GM12878 (cell line): ENCODE measurements around the gene ZC3H15. TPM values are rescaled to one million over a fixed set of nuclear protein-coding genes. Genes with fewer than 3 reads are reported as not detected.

ENCODE experiments used
- ATF7 ChIP-seq: fragments of 450-650 bp; IDR thresholded peaks from 2 replicates; pipeline ENCODE4 v1.6.1; 2016; ENCODE audit warnings: low read depth, mild to moderate bottlenecking
- EED ChIP-seq: sonication (generic); IDR thresholded peaks from 2 replicates; pipeline ENCODE4 v1.6.1; 2016; ENCODE audit warnings: antibody characterized with exemption, low read depth
- ESRRA ChIP-seq: IDR thresholded peaks from 2 replicates; pipeline ENCODE4 v1.6.1; 2012; ENCODE audit warnings: mild to moderate bottlenecking, low read length, improper control_type of control experiment
- GABPA ChIP-seq: IDR thresholded peaks from 2 replicates; pipeline ENCODE4 v1.6.1; 2014; ENCODE audit warnings: antibody characterized with exemption, low read depth, mild to moderate bottlenecking, inconsistent platforms
- HDGF ChIP-seq: fragments of 450-650 bp; IDR thresholded peaks from 2 replicates; pipeline ENCODE4 v1.6.1; 2016; ENCODE audit warnings: antibody characterized with exemption
- IRF4 ChIP-seq: IDR thresholded peaks from 2 replicates; pipeline ENCODE4 v1.6.1; 2011; ENCODE audit warnings: low read depth, low read length
- KLF5 ChIP-seq: fragments of 450-650 bp; IDR thresholded peaks from 2 replicates; pipeline ENCODE4 v1.6.1; 2014; ENCODE audit warnings: mild to moderate bottlenecking; ENCODE audit not compliant: partially characterized antibody
- MEF2A ChIP-seq: IDR thresholded peaks from 2 replicates; pipeline ENCODE4 v1.6.1; 2011; ENCODE audit warnings: low read depth, mild to moderate bottlenecking, low read length, moderate library complexity; ENCODE audit not compliant: insufficient read depth
- MYB ChIP-seq: fragments of 150-350 bp; IDR thresholded peaks from 2 replicates; pipeline ENCODE4 v1.6.1; 2014; ENCODE audit warnings: mild to moderate bottlenecking, low read depth, low read length, borderline replicate concordance
- NBN ChIP-seq: fragments of 450-650 bp; IDR thresholded peaks from 2 replicates; pipeline ENCODE4 v1.6.1; 2016
- NRF1 ChIP-seq: conservative IDR thresholded peaks from 2 replicates; pipeline ENCODE4 v1.6.1; 2011; ENCODE audit warnings: mild to moderate bottlenecking, low read depth, low read length, improper control_type of control experiment
- PML ChIP-seq: IDR thresholded peaks from 2 replicates; pipeline ENCODE4 v1.6.1; 2012; ENCODE audit warnings: low read length, inconsistent platforms
- RBBP5 ChIP-seq: fragments of 200-600 bp; sonication (generic); conservative IDR thresholded peaks from 2 replicates; pipeline ENCODE4 v1.6.1; 2016
- SIX5 ChIP-seq: IDR thresholded peaks from 2 replicates; pipeline ENCODE4 v1.6.1; 2011; ENCODE audit warnings: mild to moderate bottlenecking, low read depth, low read length, moderate library complexity; ENCODE audit not compliant: severe bottlenecking
- SREBF1 ChIP-seq: IDR thresholded peaks from 2 replicates; pipeline ENCODE4 v1.6.1; 2012; ENCODE audit warnings: mild to moderate bottlenecking, low read length
- STAT1 ChIP-seq: fragments of 450-650 bp; conservative IDR thresholded peaks from 2 replicates; pipeline ENCODE4 v1.6.1; 2014; ENCODE audit warnings: antibody characterized with exemption, mild to moderate bottlenecking
- ZZZ3 ChIP-seq: IDR thresholded peaks from 2 replicates; pipeline ENCODE4 v1.6.1; 2011; ENCODE audit warnings: low read depth; ENCODE audit not compliant: control insufficient read depth, insufficient read length
- polyA plus RNA-seq, 11 experiments: library from polyadenylated mRNA; depleted of rRNA in 4 of 11; unstranded in 6 of 11; stranded (reverse) in 5 of 11; fragments of >200 nt; fragmentation: Nextera tagmentation in 4 of 11; fragmentation: Illumina TruSeq in 1 of 11; extraction: Ambion mirVana in 4 of 11; extraction: Trizol in 1 of 11; gene quantifications; 1 replicate in 1 of 11; 2 replicates in 10 of 11; pipeline versions ENCODE4 v1.2.1 to v1.2.3, GENCODE V29; 2011 to 2016; ENCODE audit warnings: inconsistent platforms in 2 of 11, missing spikeins in 2 of 11, low read depth in 1 of 11
- total RNA-seq, 4 experiments: library from RNA; depleted of rRNA in 3 of 4; stranded (reverse); fragments of >200 nt in 3 of 4; fragmentation: Illumina TruSeq in 1 of 4; extraction: Trizol in 1 of 4; gene quantifications; 2 replicates each; pipeline versions ENCODE4 v1.2.1 to v1.2.3, GENCODE V29; 2013 to 2021
- TF ChIP-seq, protein P1 (sequence below): IDR thresholded peaks from 2 replicates; pipeline ENCODE4 v1.6.1; 2012; ENCODE audit warnings: low read depth, low read length, improper control_type of control experiment
- TF ChIP-seq, protein P2 (sequence below): fragments of 450-650 bp; conservative IDR thresholded peaks from 2 replicates; pipeline ENCODE4 v1.6.1; 2017; ENCODE audit warnings: mild to moderate bottlenecking, moderate library complexity
- TF ChIP-seq, protein P3 (sequence below): fragments of 450-650 bp; IDR thresholded peaks from 2 replicates; pipeline ENCODE4 v1.6.1; 2017; ENCODE audit warnings: mild to moderate bottlenecking
- TF ChIP-seq, protein P4 (sequence below): fragments of 450-650 bp; IDR thresholded peaks from 2 replicates; pipeline ENCODE4 v1.6.1; 2017; ENCODE audit warnings: mild to moderate bottlenecking, low read depth, inconsistent platforms; ENCODE audit not compliant: poor library complexity, severe bottlenecking
- TF ChIP-seq, protein P5 (sequence below): fragments of 450-650 bp; IDR thresholded peaks from 2 replicates; pipeline ENCODE4 v1.6.1; 2017; ENCODE audit warnings: low read depth, mild to moderate bottlenecking, moderate library complexity

Gene ZC3H15
- total and polyA plus RNA-seq, 10 of the 15 experiments (the other 5 are each of a cell fraction or from before 2014, with no cell fraction given): 51.5 to 152 (median 123) TPM

DNA sequence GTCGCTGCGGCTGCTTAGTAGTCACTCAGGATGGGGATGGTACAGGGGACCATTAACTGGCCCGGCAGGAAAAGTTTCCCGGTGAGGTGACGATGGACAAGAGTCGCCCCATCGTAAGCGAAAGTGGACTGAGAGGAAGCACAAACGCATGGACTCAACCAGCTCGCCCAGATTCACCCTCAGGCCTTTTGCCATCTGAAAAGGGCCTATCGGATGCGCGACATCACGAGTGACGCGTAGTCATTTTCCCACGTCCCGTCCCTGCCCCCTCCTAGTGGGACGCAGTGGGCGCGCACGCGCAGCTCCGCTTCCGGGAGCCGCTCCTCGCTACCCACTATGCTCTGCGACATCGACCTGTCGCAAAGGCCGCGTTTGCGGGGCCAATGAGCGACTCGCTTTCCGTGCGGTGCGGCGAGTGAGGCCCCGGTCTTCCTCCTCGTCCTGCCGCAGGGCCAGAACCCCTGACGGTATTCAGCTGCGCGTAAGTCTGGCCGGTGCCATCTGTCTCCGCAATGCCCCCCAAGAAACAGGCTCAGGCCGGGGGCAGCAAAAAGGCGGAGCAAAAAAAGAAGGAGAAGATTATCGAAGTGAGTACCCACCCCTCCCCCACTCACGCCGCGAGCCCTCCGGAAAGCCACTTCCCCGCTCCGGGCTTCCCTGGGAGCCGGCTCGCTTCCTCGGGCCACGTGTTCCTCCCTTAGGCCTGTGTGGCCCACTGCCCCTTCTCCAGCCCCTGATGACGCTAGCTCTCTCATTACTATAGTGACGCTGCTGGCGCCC lies at the start of gene ZC3H15 (continued):
- no peak for TF ChIP-seq STAT1
- TF ChIP-seq, protein P1, sequence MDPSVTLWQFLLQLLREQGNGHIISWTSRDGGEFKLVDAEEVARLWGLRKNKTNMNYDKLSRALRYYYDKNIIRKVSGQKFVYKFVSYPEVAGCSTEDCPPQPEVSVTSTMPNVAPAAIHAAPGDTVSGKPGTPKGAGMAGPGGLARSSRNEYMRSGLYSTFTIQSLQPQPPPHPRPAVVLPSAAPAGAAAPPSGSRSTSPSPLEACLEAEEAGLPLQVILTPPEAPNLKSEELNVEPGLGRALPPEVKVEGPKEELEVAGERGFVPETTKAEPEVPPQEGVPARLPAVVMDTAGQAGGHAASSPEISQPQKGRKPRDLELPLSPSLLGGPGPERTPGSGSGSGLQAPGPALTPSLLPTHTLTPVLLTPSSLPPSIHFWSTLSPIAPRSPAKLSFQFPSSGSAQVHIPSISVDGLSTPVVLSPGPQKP: peak; percentile 67
- no peak for TF ChIP-seq RBBP5
- peak; percentile 29 for TF ChIP-seq EED
- TF ChIP-seq SIX5: peak; percentile 47
- TF ChIP-seq MYB: no peak
- no peak for TF ChIP-seq MEF2A
- TF ChIP-seq GABPA: no peak
- TF ChIP-seq, protein P2, sequence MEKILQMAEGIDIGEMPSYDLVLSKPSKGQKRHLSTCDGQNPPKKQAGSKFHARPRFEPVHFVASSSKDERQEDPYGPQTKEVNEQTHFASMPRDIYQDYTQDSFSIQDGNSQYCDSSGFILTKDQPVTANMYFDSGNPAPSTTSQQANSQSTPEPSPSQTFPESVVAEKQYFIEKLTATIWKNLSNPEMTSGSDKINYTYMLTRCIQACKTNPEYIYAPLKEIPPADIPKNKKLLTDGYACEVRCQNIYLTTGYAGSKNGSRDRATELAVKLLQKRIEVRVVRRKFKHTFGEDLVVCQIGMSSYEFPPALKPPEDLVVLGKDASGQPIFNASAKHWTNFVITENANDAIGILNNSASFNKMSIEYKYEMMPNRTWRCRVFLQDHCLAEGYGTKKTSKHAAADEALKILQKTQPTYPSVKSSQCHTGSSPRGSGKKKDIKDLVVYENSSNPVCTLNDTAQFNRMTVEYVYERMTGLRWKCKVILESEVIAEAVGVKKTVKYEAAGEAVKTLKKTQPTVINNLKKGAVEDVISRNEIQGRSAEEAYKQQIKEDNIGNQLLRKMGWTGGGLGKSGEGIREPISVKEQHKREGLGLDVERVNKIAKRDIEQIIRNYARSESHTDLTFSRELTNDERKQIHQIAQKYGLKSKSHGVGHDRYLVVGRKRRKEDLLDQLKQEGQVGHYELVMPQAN: no peak; the same call in none of the 2 replicates
- TF ChIP-seq KLF5: peak; percentile 69
- TF ChIP-seq ESRRA: no peak
- peak; percentile 76; the same call in 1 of the 2 replicates for TF ChIP-seq IRF4
- peak; percentile 94; the same call in 1 of the 2 replicates for TF ChIP-seq HDGF
- peak; percentile 96 for TF ChIP-seq PML
- TF ChIP-seq NRF1: peak; percentile 91
- no peak; the same call in 1 of the 2 replicates for TF ChIP-seq ATF7
- TF ChIP-seq, protein P3, sequence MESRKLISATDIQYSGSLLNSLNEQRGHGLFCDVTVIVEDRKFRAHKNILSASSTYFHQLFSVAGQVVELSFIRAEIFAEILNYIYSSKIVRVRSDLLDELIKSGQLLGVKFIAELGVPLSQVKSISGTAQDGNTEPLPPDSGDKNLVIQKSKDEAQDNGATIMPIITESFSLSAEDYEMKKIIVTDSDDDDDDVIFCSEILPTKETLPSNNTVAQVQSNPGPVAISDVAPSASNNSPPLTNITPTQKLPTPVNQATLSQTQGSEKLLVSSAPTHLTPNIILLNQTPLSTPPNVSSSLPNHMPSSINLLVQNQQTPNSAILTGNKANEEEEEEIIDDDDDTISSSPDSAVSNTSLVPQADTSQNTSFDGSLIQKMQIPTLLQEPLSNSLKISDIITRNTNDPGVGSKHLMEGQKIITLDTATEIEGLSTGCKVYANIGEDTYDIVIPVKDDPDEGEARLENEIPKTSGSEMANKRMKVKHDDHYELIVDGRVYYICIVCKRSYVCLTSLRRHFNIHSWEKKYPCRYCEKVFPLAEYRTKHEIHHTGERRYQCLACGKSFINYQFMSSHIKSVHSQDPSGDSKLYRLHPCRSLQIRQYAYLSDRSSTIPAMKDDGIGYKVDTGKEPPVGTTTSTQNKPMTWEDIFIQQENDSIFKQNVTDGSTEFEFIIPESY: peak; percentile 53; the same call in 1 of the 2 replicates
- peak; percentile 98 for TF ChIP-seq NBN
- TF ChIP-seq SREBF1: peak; percentile 18; the same call in 1 of the 2 replicates
- TF ChIP-seq, protein P4, sequence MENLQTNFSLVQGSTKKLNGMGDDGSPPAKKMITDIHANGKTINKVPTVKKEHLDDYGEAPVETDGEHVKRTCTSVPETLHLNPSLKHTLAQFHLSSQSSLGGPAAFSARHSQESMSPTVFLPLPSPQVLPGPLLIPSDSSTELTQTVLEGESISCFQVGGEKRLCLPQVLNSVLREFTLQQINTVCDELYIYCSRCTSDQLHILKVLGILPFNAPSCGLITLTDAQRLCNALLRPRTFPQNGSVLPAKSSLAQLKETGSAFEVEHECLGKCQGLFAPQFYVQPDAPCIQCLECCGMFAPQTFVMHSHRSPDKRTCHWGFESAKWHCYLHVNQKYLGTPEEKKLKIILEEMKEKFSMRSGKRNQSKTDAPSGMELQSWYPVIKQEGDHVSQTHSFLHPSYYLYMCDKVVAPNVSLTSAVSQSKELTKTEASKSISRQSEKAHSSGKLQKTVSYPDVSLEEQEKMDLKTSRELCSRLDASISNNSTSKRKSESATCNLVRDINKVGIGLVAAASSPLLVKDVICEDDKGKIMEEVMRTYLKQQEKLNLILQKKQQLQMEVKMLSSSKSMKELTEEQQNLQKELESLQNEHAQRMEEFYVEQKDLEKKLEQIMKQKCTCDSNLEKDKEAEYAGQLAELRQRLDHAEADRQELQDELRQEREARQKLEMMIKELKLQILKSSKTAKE: peak; percentile 51
- TF ChIP-seq, protein P5, sequence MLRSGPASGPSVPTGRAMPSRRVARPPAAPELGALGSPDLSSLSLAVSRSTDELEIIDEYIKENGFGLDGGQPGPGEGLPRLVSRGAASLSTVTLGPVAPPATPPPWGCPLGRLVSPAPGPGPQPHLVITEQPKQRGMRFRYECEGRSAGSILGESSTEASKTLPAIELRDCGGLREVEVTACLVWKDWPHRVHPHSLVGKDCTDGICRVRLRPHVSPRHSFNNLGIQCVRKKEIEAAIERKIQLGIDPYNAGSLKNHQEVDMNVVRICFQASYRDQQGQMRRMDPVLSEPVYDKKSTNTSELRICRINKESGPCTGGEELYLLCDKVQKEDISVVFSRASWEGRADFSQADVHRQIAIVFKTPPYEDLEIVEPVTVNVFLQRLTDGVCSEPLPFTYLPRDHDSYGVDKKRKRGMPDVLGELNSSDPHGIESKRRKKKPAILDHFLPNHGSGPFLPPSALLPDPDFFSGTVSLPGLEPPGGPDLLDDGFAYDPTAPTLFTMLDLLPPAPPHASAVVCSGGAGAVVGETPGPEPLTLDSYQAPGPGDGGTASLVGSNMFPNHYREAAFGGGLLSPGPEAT: peak; percentile 68
- no peak for TF ChIP-seq ZZZ3
